CD14-positive monocyte (primary cell): ENCODE data around the gene ARFGEF2. TPM values are rescaled to one million over a fixed set of nuclear protein-coding genes. Genes with fewer than 3 reads are reported as not detected.

ENCODE experiments used
- DNase-seq, 3 donors: peaks; one replicate each; pipeline ENCODE4 v3.0.0-alpha.2; 2011 to 2022
- H2AFZ ChIP-seq: 2 replicates; pipeline ENCODE4 v1.6.0; 2012; ENCODE audit warnings: mild to moderate bottlenecking, low read depth, low read length, inconsistent platforms; ENCODE audit not compliant: insufficient read depth, poor library complexity, severe bottlenecking
- H3K27ac ChIP-seq, 2 donors: 1 replicate in 1 of 2; 2 replicates in 1 of 2; pipeline ENCODE4 v1.5.1; 2012 to 2013; ENCODE audit warnings: low read length in 2 of 2, control low read depth in 1 of 2, inconsistent platforms in 1 of 2, low read depth in 1 of 2, mild to moderate bottlenecking in 1 of 2
- H3K27me3 ChIP-seq, 2 donors: one replicate each; pipeline versions ENCODE4 v1.6.0 to v1.6.1; 2011 to 2013; ENCODE audit warnings: low read length in 2 of 2; ENCODE audit not compliant: control insufficient read depth in 2 of 2, insufficient read depth in 2 of 2
- H3K36me3 ChIP-seq, 2 donors: replicated peaks in 1 of 2; 1 replicate in 1 of 2; 2 replicates in 1 of 2; pipeline versions ENCODE4 v1.5.1 to v1.6.1; 2012 to 2013; ENCODE audit warnings: low read length in 2 of 2, control low read depth in 1 of 2, inconsistent platforms in 1 of 2, mild to moderate bottlenecking in 1 of 2; ENCODE audit not compliant: insufficient read depth in 2 of 2, control insufficient read depth in 1 of 2
- H3K4me1 ChIP-seq, 2 donors: 1 replicate in 1 of 2; 2 replicates in 1 of 2; pipeline versions ENCODE4 v1.5.1 to v1.6.1; 2012 to 2013; ENCODE audit warnings: low read length in 2 of 2, control low read depth in 1 of 2, inconsistent platforms in 1 of 2, mild to moderate bottlenecking in 1 of 2, moderate library complexity in 1 of 2; ENCODE audit not compliant: insufficient read depth in 2 of 2, control insufficient read depth in 1 of 2
- H3K4me2 ChIP-seq: replicated peaks from 2 replicates; pipeline ENCODE3; 2012; ENCODE audit warnings: low read length, moderate library complexity, mild to moderate bottlenecking; ENCODE audit not compliant: poor library complexity, severe bottlenecking; ENCODE audit errors: extremely low read depth
- H3K4me3 ChIP-seq, 3 experiments: fragments of 200-600 bp in 1 of 3; sonication (generic) in 1 of 3; replicated peaks in 1 of 3; 1 replicate in 2 of 3; 2 replicates in 1 of 3; pipeline ENCODE4 v1.5.1; 2011 to 2013; ENCODE audit warnings: low read length in 3 of 3, mild to moderate bottlenecking in 3 of 3, control low read depth in 2 of 3, low read depth in 2 of 3, inconsistent platforms in 1 of 3, moderate library complexity in 1 of 3
- H3K79me2 ChIP-seq: 2 replicates; pipeline ENCODE4 v1.6.0; 2012; ENCODE audit warnings: mild to moderate bottlenecking, control low read depth, inconsistent platforms, low read length, moderate library complexity; ENCODE audit not compliant: insufficient read depth
- H3K9ac ChIP-seq: 2 replicates; pipeline ENCODE4 v1.6.0; 2017; ENCODE audit warnings: low read length, mild to moderate bottlenecking; ENCODE audit not compliant: insufficient read depth, poor library complexity, severe bottlenecking
- H3K9me3 ChIP-seq, 2 donors: replicated peaks in 1 of 2; 1 replicate in 1 of 2; 2 replicates in 1 of 2; pipeline versions ENCODE4 v1.5.1 to v1.6.1; 2012 to 2013; ENCODE audit warnings: low read length in 2 of 2, control low read depth in 1 of 2; ENCODE audit not compliant: control insufficient read depth in 1 of 2, insufficient read depth in 1 of 2
- H4K20me1 ChIP-seq: 2 replicates; pipeline ENCODE4 v1.6.0; 2012; ENCODE audit warnings: mild to moderate bottlenecking, low read length, control low read depth, moderate library complexity; ENCODE audit not compliant: insufficient read depth
- H3K27ac Mint-ChIP-seq, 7 donors: one replicate each; pipeline ENCODE4 v1.8.0; 2020; ENCODE audit warnings: mild to moderate bottlenecking in 7 of 7, mixed read lengths in 7 of 7, moderate library complexity in 6 of 7, inconsistent platforms in 2 of 7
- H3K27me3 Mint-ChIP-seq, 3 donors: one replicate each; pipeline ENCODE4 v1.8.0; 2021 to 2022; ENCODE audit warnings: low read depth in 3 of 3, mild to moderate bottlenecking in 3 of 3, mixed read lengths in 3 of 3, moderate library complexity in 3 of 3, inconsistent platforms in 1 of 3
- H3K36me3 Mint-ChIP-seq, 2 donors: one replicate each; pipeline ENCODE4 v1.8.0; 2020; ENCODE audit warnings: mixed read lengths in 2 of 2, inconsistent platforms in 1 of 2, mild to moderate bottlenecking in 1 of 2
- H3K4me1 Mint-ChIP-seq: one replicate; pipeline ENCODE4 v1.8.0; 2020; ENCODE audit warnings: mild to moderate bottlenecking, mixed read lengths
- H3K4me3 Mint-ChIP-seq, 2 donors: one replicate each; pipeline ENCODE4 v1.8.0; 2020; ENCODE audit warnings: mild to moderate bottlenecking in 2 of 2, mixed read lengths in 2 of 2, moderate library complexity in 1 of 2
- H3K9me3 Mint-ChIP-seq, 7 donors: one replicate each; pipeline ENCODE4 v1.8.0; 2020 to 2022; ENCODE audit warnings: mixed read lengths in 7 of 7, mild to moderate bottlenecking in 6 of 7, moderate library complexity in 6 of 7, inconsistent platforms in 2 of 7
- WGBS: methylation state at CpG from one replicate; pipeline ENCODE4 v1.1.5; 2013; ENCODE audit warnings: missing lambda C conversion rate; ENCODE audit not compliant: insufficient coverage; 5-methylcytosine and 5-hydroxymethylcytosine counted together
- intact Hi-C, 2 donors: fragments of 100-400 bp; cut with micrococcal nuclease; formaldehyde crosslinking; loops; one replicate each; pipeline versions ENCODE4 v1.15.0 to v1.15.1; 2023
- polyA plus RNA-seq, 3 donors: library from polyadenylated mRNA; depleted of rRNA in 1 of 3; unstranded in 2 of 3; stranded (reverse) in 1 of 3; fragments of 300-500 nt in 2 of 3; fragments of >200 nt in 1 of 3; fragmentation: Illumina TruSeq in 2 of 3; gene quantifications; 1 replicate in 2 of 3; 2 replicates in 1 of 3; pipeline ENCODE4 v1.2.3, GENCODE V29; 2012 to 2021
- TF ChIP-seq, protein P1 (sequence below): fragments of 200-600 bp; IDR thresholded peaks from one replicate; pipeline ENCODE4 v1.8.0; 2022; ENCODE audit warnings: antibody characterized with exemption, mild to moderate bottlenecking

The ARFGEF2 gene
- polyA plus RNA-seq, 3 donors = 4.6 to 10.9 (median 5.5) TPM

DNA sequence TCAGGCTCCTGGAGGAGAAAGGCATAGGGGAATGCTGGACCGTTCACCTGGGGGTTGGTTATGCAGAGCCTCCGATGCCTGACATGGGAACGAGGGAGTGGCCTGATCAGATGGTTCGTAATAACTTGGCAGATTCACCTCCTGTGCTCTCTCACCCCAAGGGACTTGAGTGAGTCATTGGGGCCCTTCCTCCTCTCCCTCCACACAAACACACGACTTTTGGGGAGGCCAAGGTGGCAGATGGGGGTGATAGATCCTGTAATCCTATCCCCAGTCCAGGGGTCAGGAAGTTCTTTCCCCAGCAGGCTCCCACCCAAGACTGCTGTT lies 45.6 kb upstream of the ARFGEF2 start:
- Histone ChIP-seq H3K4me2 (peak overlapping the region; percentile 32), H3K79me2 (peaks cover 3% of the 10 kb centered on the region), H4K20me1 (no peaks in the 10 kb centered on the region), H3K9ac (no peak overlapping the region), H3K36me3 (no peaks in the 10 kb centered on the region), H3K27ac (peak overlapping the region in 1 of 2 donors; percentile 68), H3K27me3 (no peaks in the 10 kb centered on the region), H3K4me3 (peak overlapping the region in 1 of 3 experiments; percentile 40), H2AFZ (peak overlapping the region; percentile 6), H3K9me3 (no peaks in the 10 kb centered on the region), H3K4me1 (peaks cover 53 to 78% of the 10 kb centered on the region in 2 donors)
- Mint-ChIP-seq H3K4me1 (peaks cover 54% of the 10 kb centered on the region), H3K27me3 (no peaks in the 10 kb centered on the region), H3K36me3 (no peaks in the 10 kb centered on the region), H3K27ac (peak overlapping the region in 5 of 7 donors; percentile 69 to 89 (median 82)), H3K4me3 (peak overlapping the region in 1 of 2 donors; percentile 52), H3K9me3 (peaks cover 0 to 6% (median 0%) of the 10 kb centered on the region in 7 donors)
- intact Hi-C loops = no loop called here
- no CpG with 5 or more reads among the region's 5 CpGs for WGBS
- TF ChIP-seq, protein P1, sequence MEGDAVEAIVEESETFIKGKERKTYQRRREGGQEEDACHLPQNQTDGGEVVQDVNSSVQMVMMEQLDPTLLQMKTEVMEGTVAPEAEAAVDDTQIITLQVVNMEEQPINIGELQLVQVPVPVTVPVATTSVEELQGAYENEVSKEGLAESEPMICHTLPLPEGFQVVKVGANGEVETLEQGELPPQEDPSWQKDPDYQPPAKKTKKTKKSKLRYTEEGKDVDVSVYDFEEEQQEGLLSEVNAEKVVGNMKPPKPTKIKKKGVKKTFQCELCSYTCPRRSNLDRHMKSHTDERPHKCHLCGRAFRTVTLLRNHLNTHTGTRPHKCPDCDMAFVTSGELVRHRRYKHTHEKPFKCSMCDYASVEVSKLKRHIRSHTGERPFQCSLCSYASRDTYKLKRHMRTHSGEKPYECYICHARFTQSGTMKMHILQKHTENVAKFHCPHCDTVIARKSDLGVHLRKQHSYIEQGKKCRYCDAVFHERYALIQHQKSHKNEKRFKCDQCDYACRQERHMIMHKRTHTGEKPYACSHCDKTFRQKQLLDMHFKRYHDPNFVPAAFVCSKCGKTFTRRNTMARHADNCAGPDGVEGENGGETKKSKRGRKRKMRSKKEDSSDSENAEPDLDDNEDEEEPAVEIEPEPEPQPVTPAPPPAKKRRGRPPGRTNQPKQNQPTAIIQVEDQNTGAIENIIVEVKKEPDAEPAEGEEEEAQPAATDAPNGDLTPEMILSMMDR = no peak
- peak; percentile 63 to 79 (median 64) for DNase-seq

DNA sequence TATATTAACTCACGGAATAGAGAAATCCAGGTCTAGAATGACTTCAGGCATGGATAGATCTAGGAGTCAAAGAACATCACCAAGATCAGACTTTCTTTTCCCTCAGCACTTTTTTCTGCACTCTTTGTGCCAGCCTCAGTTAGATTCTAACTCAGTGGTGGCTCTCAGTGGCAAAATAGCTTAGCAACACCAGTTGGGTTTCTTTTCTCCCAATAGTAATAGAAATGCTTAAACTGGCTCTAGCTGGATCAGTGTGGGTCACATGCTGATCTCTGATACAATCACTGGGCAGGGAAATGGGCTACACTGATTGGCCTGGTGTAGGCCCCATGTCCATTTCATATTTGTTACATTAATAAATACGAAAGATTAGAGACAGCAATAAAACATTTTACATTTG lies 44.2 kb upstream of the ARFGEF2 start:
- H3K79me2 ChIP-seq = peaks cover under 1% of the 10 kb centered on the region
- Mint-ChIP-seq H3K4me3 (no peak overlapping the region), H3K27me3 (no peaks in the 10 kb centered on the region), H3K36me3 (no peaks in the 10 kb centered on the region), H3K4me1 (peaks cover 49% of the 10 kb centered on the region), H3K27ac (peak overlapping the region in 2 of 7 donors; percentile 8 to 49), H3K9me3 (peaks cover 0 to 6% (median 0%) of the 10 kb centered on the region in 7 donors)
- peaks cover 48 to 72% of the 10 kb centered on the region in 2 donors for H3K4me1 ChIP-seq
- DNase-seq = peak in 1 of 3 donors; percentile 37
- H2AFZ ChIP-seq = no peak overlapping the region
- no peaks in the 10 kb centered on the region for H3K27me3 ChIP-seq
- intact Hi-C loops = no loop called here
- no peak overlapping the region for H3K4me2 ChIP-seq
- TF ChIP-seq, protein P1 = no peak
- WGBS = no CpG with 5 or more reads among the region's 2 CpGs
- H3K27ac ChIP-seq = no peak overlapping the region
- H4K20me1 ChIP-seq = no peaks in the 10 kb centered on the region
- no peaks in the 10 kb centered on the region for H3K9me3 ChIP-seq
- H3K4me3 ChIP-seq = no peak overlapping the region
- no peak overlapping the region for H3K9ac ChIP-seq
- no peaks in the 10 kb centered on the region for H3K36me3 ChIP-seq
